Measurements from ENCODE around the gene NR4A1.

The NR4A1 gene

GRCh38 chr12:52076811-52077210 lies 25.6 kb downstream of the NR4A1 start:
- no peaks in the 10 kb centered on the region for H3K27me3 ChIP-seq (ENCODE audit: low read length)
- no peak overlapping the region for H3K9ac ChIP-seq (ENCODE audit: low read length)
- no peak overlapping the region for H3K4me3 ChIP-seq (ENCODE audit: insufficient read depth, low read length, poor library complexity, severe bottlenecking)
- H3K9me3 ChIP-seq (ENCODE audit: insufficient read depth, low read length), result no peaks in the 10 kb centered on the region
- no peaks in the 10 kb centered on the region for H3K9me2 ChIP-seq (replicated peaks; ENCODE audit: insufficient read depth, low read length)
- no peaks in the 10 kb centered on the region for H3K36me3 ChIP-seq (ENCODE audit: low read length)
- TF ChIP-seq EZH2phosphoT487 (conservative IDR thresholded peaks at IDR 0.05; ENCODE audit: low read length), result no peak
- no peak for TF ChIP-seq CTCF (IDR thresholded peaks at IDR 0.05; ENCODE audit: insufficient read depth, low read length, poor library complexity, severe bottlenecking)
- no peak overlapping the region for H2AFZ ChIP-seq (ENCODE audit: low read depth, low read length, severe bottlenecking)
- H3K27ac ChIP-seq (ENCODE audit: low read depth, low read length), result no peak overlapping the region
- H3F3A ChIP-seq (ENCODE audit: insufficient read depth), result no peaks in the 10 kb centered on the region
- no peak overlapping the region for H3K4me2 ChIP-seq (ENCODE audit: low read depth, low read length, poor library complexity, severe bottlenecking)
- peaks cover 23% of the 10 kb centered on the region for H3K79me2 ChIP-seq (ENCODE audit: insufficient read depth, low read length)
- no peaks in the 10 kb centered on the region for H4K20me1 ChIP-seq (ENCODE audit: low read depth, low read length)

- Histone ChIP-seq H3K79me2 (ENCODE audit: insufficient read depth, low read length) (peaks cover 9% of the 10 kb centered on the region; the same call in 1 of the 2 replicates), H3K4me2 (ENCODE audit: low read depth, low read length, poor library complexity, severe bottlenecking) (no peak overlapping the region), H3K9me3 (ENCODE audit: insufficient read depth, low read length) (no peaks in the 10 kb centered on the region), H3K9ac (ENCODE audit: low read length) (no peak overlapping the region), H2AFZ (ENCODE audit: low read depth, low read length, severe bottlenecking) (no peak overlapping the region), H3K9me2 (replicated peaks; ENCODE audit: insufficient read depth, low read length) (no peaks in the 10 kb centered on the region), H4K20me1 (ENCODE audit: low read depth, low read length) (no peaks in the 10 kb centered on the region), H3K27ac (ENCODE audit: low read depth, low read length) (no peak overlapping the region), H3K4me3 (ENCODE audit: insufficient read depth, low read length, poor library complexity, severe bottlenecking) (no peak overlapping the region), H3K27me3 (ENCODE audit: low read length) (no peaks in the 10 kb centered on the region), H3F3A (ENCODE audit: insufficient read depth) (no peaks in the 10 kb centered on the region), H3K36me3 (ENCODE audit: low read length) (no peaks in the 10 kb centered on the region)
- TF ChIP-seq CTCF (IDR thresholded peaks at IDR 0.05; ENCODE audit: insufficient read depth, low read length, poor library complexity, severe bottlenecking), result no peak
- no peak for TF ChIP-seq EZH2phosphoT487 (conservative IDR thresholded peaks at IDR 0.05; ENCODE audit: low read length)
Observed at GRCh38 chr12:52078276-52078675, 27.0 kb downstream of the NR4A1 start.

GRCh38 chr12:52079576-52080402 lies 28.5 kb downstream of the NR4A1 start, which contains the start of gene SMIM41:
Gene SMIM41, plus strand, starts transcription at chr12:52079704. Its CDS starts 76 bp downstream, at chr12:52079780.
- Histone ChIP-seq H3K9me2 (replicated peaks; ENCODE audit: insufficient read depth, low read length) (no peaks in the 10 kb centered on the region), H3K4me3 (ENCODE audit: insufficient read depth, low read length, poor library complexity, severe bottlenecking) (no peak within 1 kb of the TSS), H3K79me2 (ENCODE audit: insufficient read depth, low read length) (peaks cover 4% of the 10 kb centered on the region; the same call in 1 of the 2 replicates), H3K27ac (ENCODE audit: low read depth, low read length) (no peak within 1 kb of the TSS), H4K20me1 (ENCODE audit: low read depth, low read length) (no peaks in the 10 kb centered on the region), H3K27me3 (ENCODE audit: low read length) (no peaks in the 10 kb centered on the region), H3K9me3 (ENCODE audit: insufficient read depth, low read length) (no peaks in the 10 kb centered on the region), H3K36me3 (ENCODE audit: low read length) (no peaks in the 10 kb centered on the region), H3F3A (ENCODE audit: insufficient read depth) (no peaks in the 10 kb centered on the region), H3K9ac (ENCODE audit: low read length) (no peak within 1 kb of the TSS), H3K4me2 (ENCODE audit: low read depth, low read length, poor library complexity, severe bottlenecking) (no peak within 1 kb of the TSS), H2AFZ (ENCODE audit: low read depth, low read length, severe bottlenecking) (no peak within 1 kb of the TSS)
- no peak for TF ChIP-seq EZH2phosphoT487 (conservative IDR thresholded peaks at IDR 0.05; ENCODE audit: low read length)
- no peak for TF ChIP-seq CTCF (IDR thresholded peaks at IDR 0.05; ENCODE audit: insufficient read depth, low read length, poor library complexity, severe bottlenecking)
